ENCODE measurements around the gene TBC1D14. TPM values are rescaled to one million over a fixed set of nuclear protein-coding genes. Genes with fewer than 3 reads are reported as not detected.
"Not testable (repeated sequence)": the region's sequence is repeated elsewhere in the genome, so short reads cannot be mapped to it uniquely, and the experiment has no call there.

The TBC1D14 gene
- total RNA-seq, 1 donor = 39.4 TPM

- Histone ChIP-seq H3K36me3 (ENCODE audit: insufficient read depth, low read length) (no peaks in the 10 kb centered on the region), H3K27ac (ENCODE audit: low read depth, low read length) (no peak overlapping the region), H3K9me3 (ENCODE audit: low read depth, low read length) (no peaks in the 10 kb centered on the region), H3K4me2 (ENCODE audit: insufficient read depth, low read length) (peak overlapping the region; percentile 88), H2AFZ (ENCODE audit: low read length) (peak overlapping the region; percentile 56), H3K27me3 (ENCODE audit: insufficient read depth, low read length) (peaks cover 24% of the 10 kb centered on the region), H3K79me2 (ENCODE audit: insufficient read depth, low read length) (peaks cover 15% of the 10 kb centered on the region), H3K4me1 (ENCODE audit: insufficient read depth, low read length) (peaks cover 17% of the 10 kb centered on the region), H3K4me3 (ENCODE audit: insufficient read depth, low read length) (peak overlapping the region; percentile 90), H4K20me1 (ENCODE audit: insufficient read depth, low read length) (peaks cover 21% of the 10 kb centered on the region)
- TF ChIP-seq, protein P1, sequence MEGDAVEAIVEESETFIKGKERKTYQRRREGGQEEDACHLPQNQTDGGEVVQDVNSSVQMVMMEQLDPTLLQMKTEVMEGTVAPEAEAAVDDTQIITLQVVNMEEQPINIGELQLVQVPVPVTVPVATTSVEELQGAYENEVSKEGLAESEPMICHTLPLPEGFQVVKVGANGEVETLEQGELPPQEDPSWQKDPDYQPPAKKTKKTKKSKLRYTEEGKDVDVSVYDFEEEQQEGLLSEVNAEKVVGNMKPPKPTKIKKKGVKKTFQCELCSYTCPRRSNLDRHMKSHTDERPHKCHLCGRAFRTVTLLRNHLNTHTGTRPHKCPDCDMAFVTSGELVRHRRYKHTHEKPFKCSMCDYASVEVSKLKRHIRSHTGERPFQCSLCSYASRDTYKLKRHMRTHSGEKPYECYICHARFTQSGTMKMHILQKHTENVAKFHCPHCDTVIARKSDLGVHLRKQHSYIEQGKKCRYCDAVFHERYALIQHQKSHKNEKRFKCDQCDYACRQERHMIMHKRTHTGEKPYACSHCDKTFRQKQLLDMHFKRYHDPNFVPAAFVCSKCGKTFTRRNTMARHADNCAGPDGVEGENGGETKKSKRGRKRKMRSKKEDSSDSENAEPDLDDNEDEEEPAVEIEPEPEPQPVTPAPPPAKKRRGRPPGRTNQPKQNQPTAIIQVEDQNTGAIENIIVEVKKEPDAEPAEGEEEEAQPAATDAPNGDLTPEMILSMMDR (IDR thresholded peaks at IDR 0.05; ENCODE audit: extremely low read depth, low read depth, low read length) = no peak
- no peak for DNase-seq (ENCODE audit: insufficient read length, low spot score, missing footprints)
These were observed 329 bp downstream of the TBC1D14 start for GRCh38 chr4:6909970-6910339.

DNA sequence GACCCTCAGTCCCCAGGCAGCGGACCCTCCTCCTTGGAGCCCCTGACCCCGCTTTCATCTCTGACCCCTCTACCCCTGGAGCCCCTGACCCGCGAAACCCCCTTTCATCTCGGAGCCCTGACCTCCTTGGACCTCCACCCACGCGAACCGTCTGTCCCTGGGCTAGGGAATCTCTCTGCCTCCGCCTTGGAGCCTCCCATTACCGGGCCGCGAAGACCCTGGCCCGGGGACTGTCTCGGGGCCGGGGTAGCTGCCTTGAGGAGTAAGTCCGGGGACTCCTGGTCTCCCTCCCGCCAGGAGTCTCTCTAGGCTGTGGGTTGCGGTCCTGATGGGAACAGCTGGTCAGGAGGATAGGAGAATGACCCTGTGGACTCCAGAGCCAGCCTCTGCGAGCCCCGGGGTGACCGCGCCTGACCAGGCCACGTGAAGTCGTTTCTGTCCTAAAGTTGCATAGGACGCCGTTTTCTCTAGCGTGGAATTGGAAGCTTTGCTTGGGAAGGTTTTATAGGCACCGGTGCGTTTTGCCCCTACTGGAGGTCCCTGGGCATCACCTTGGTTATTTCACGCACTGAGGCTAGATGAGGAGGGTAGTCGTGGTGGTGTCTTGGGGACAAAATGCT, 824 bp downstream of the TBC1D14 start:
- Histone ChIP-seq H3K36me3 (ENCODE audit: insufficient read depth, low read length) (no peaks in the 10 kb centered on the region), H3K4me1 (ENCODE audit: insufficient read depth, low read length) (peaks cover 17% of the 10 kb centered on the region), H3K79me2 (ENCODE audit: insufficient read depth, low read length) (peaks cover 17% of the 10 kb centered on the region), H3K27ac (ENCODE audit: low read depth, low read length) (no peak overlapping the region), H4K20me1 (ENCODE audit: insufficient read depth, low read length) (peaks cover 26% of the 10 kb centered on the region), H3K4me2 (ENCODE audit: insufficient read depth, low read length) (peak overlapping the region; percentile 88), H3K9me3 (ENCODE audit: low read depth, low read length) (no peaks in the 10 kb centered on the region), H3K4me3 (ENCODE audit: insufficient read depth, low read length) (peak overlapping the region; percentile 90), H2AFZ (ENCODE audit: low read length) (peak overlapping the region; percentile 56), H3K27me3 (ENCODE audit: insufficient read depth, low read length) (peaks cover 24% of the 10 kb centered on the region)
- TF ChIP-seq, protein P1 (IDR thresholded peaks at IDR 0.05; ENCODE audit: extremely low read depth, low read depth, low read length) = no peak
- DNase-seq (ENCODE audit: insufficient read length, low spot score, missing footprints) = peak; percentile 89

GRCh38 chr4:6910960-6911874, 1.6 kb downstream of the TBC1D14 start:
- H3K79me2 ChIP-seq (ENCODE audit: insufficient read depth, low read length) = peaks cover 17% of the 10 kb centered on the region
- TF ChIP-seq, protein P1 (IDR thresholded peaks at IDR 0.05; ENCODE audit: extremely low read depth, low read depth, low read length) = no peak
- no peak overlapping the region for H3K4me3 ChIP-seq (ENCODE audit: insufficient read depth, low read length)
- H3K4me1 ChIP-seq (ENCODE audit: insufficient read depth, low read length) = peaks cover 17% of the 10 kb centered on the region
- H3K27ac ChIP-seq (ENCODE audit: low read depth, low read length) = no peak overlapping the region
- no peak for DNase-seq (ENCODE audit: insufficient read length, low spot score, missing footprints)
- no peaks in the 10 kb centered on the region for H3K9me3 ChIP-seq (ENCODE audit: low read depth, low read length)
- no peaks in the 10 kb centered on the region for H3K36me3 ChIP-seq (ENCODE audit: insufficient read depth, low read length)
- H3K4me2 ChIP-seq (ENCODE audit: insufficient read depth, low read length) = peak overlapping the region; percentile 88
- H3K27me3 ChIP-seq (ENCODE audit: insufficient read depth, low read length) = peaks cover 19% of the 10 kb centered on the region
- H4K20me1 ChIP-seq (ENCODE audit: insufficient read depth, low read length) = peaks cover 28% of the 10 kb centered on the region
- no peak overlapping the region for H2AFZ ChIP-seq (ENCODE audit: low read length)

DNA sequence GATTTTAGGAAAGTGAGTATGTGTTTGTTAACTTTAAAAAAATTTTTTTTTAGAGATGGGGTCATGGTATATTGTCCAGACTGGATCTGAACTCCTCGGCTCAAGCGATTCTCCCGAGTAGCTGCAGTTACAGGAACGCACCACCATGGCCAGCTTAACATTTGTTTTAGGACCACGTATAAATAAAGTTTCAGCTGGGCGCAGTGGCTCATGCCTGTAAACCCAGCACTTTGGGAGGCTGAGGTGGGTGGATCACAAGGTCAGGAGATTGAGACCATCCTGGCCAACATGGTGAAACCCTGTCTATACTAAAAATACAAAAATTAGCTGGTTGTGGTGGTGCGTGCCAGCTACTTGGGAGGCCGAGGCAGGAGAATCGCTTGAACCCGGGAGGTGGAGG, 2.3 kb downstream of the TBC1D14 start:
- not testable (repeated sequence) for H3K27ac ChIP-seq (ENCODE audit: low read depth, low read length); H3K9me3 ChIP-seq (ENCODE audit: low read depth, low read length); H3K36me3 ChIP-seq (ENCODE audit: insufficient read depth, low read length); DNase-seq (ENCODE audit: insufficient read length, low spot score, missing footprints); H3K4me3 ChIP-seq (ENCODE audit: insufficient read depth, low read length); H2AFZ ChIP-seq (ENCODE audit: low read length); H3K4me2 ChIP-seq (ENCODE audit: insufficient read depth, low read length)
- Histone ChIP-seq H4K20me1 (ENCODE audit: insufficient read depth, low read length) (peaks cover 33% of the 10 kb centered on the region), H3K27me3 (ENCODE audit: insufficient read depth, low read length) (peaks cover 12% of the 10 kb centered on the region), H3K79me2 (ENCODE audit: insufficient read depth, low read length) (peaks cover 23% of the 10 kb centered on the region), H3K4me1 (ENCODE audit: insufficient read depth, low read length) (peaks cover 17% of the 10 kb centered on the region)

All from osteoblast (primary cell).